K562 (cell line): ENCODE results near the gene ZNF473. TPM values are rescaled to one million over a fixed set of nuclear protein-coding genes. Genes with fewer than 3 reads are reported as not detected.

Source experiments
- ARNT ChIP-seq, 2 experiments: fragments of 450-650 bp; IDR thresholded peaks; 2 replicates each; pipeline ENCODE4 v1.6.1; 2016; ENCODE audit warnings: mild to moderate bottlenecking in 1 of 2
- BRCA1 ChIP-seq, 2 experiments: fragments of 450-650 bp in 1 of 2; sonication (generic) in 1 of 2; formaldehyde crosslinking in 1 of 2; IDR thresholded peaks; 2 replicates each; pipeline versions ENCODE4 v1.5.0 to v1.6.1; 2017 to 2020; ENCODE audit warnings: mild to moderate bottlenecking in 1 of 2, missing genetic modification reagents in 1 of 2
- CEBPG ChIP-seq, 3 experiments: fragments of 200-800 bp in 1 of 3; sonication (Bioruptor generic) in 1 of 3; sonication (generic) in 1 of 3; formaldehyde crosslinking in 1 of 3; IDR thresholded peaks in 2 of 3; conservative IDR thresholded peaks in 1 of 3; 2 replicates each; pipeline versions ENCODE4 v1.6.1 to v1.8.0; 2016 to 2022; ENCODE audit warnings: missing compliant biosample characterization in 2 of 3, missing genetic modification characterization in 2 of 3, mild to moderate bottlenecking in 1 of 3, missing genetic modification reagents in 1 of 3
- CHCHD3 ChIP-seq: fragments of 250-450 bp; sonication (Bioruptor Pico); IDR thresholded peaks from 2 replicates; pipeline ENCODE4 v2.1.2; 2022; ENCODE audit warnings: mild to moderate bottlenecking
- ELK3 ChIP-seq: fragments of 450-650 bp; formaldehyde crosslinking; IDR thresholded peaks from 2 replicates; pipeline ENCODE4 v1.4.0; 2020; ENCODE audit warnings: mild to moderate bottlenecking
- ETV1 ChIP-seq: fragments of 450-650 bp; conservative IDR thresholded peaks from 2 replicates; pipeline ENCODE4 v1.6.1; 2016; ENCODE audit warnings: missing genetic modification characterization, control low read depth, low read depth, missing compliant biosample characterization
- GATA2 ChIP-seq: sonication (generic); formaldehyde crosslinking; IDR thresholded peaks from 2 replicates; pipeline ENCODE4 v1.4.0; 2020; ENCODE audit warnings: mild to moderate bottlenecking, missing genetic modification reagents
- GATAD2A ChIP-seq: fragments of 450-650 bp; IDR thresholded peaks from 2 replicates; pipeline ENCODE4 v1.6.1; 2017
- HIVEP1 ChIP-seq: fragments of 250-450 bp; sonication (Bioruptor Pico); IDR thresholded peaks from 2 replicates; pipeline ENCODE4 v1.4.0; 2020; ENCODE audit warnings: mild to moderate bottlenecking
- HNRNPUL1 ChIP-seq: fragments of 200-400 bp; formaldehyde crosslinking; IDR thresholded peaks from 2 replicates; pipeline ENCODE4 v1.6.1; 2017; ENCODE audit warnings: low read length
- JUNB ChIP-seq: fragments of 450-650 bp; formaldehyde crosslinking; conservative IDR thresholded peaks from 2 replicates; pipeline ENCODE4 v1.4.0; 2020; ENCODE audit warnings: mild to moderate bottlenecking
- MED1 ChIP-seq: sonication (generic); formaldehyde crosslinking; IDR thresholded peaks from 2 replicates; pipeline ENCODE4 v1.8.1; 2023; ENCODE audit warnings: missing genetic modification reagents, borderline replicate concordance
- POLR2G ChIP-seq: fragments of 200-400 bp; formaldehyde crosslinking; IDR thresholded peaks from 2 replicates; pipeline ENCODE4 v1.6.1; 2017; ENCODE audit warnings: low read depth, mild to moderate bottlenecking, antibody characterized with exemption, low read length, moderate library complexity
- RB1 ChIP-seq: fragments of 450-650 bp; IDR thresholded peaks from 2 replicates; pipeline ENCODE4 v1.6.1; 2017; ENCODE audit warnings: low read depth, mild to moderate bottlenecking
- RBBP5 ChIP-seq: fragments of 200-600 bp; sonication (generic); IDR thresholded peaks from 2 replicates; pipeline ENCODE4 v1.6.1; 2012; ENCODE audit warnings: borderline replicate concordance, mild to moderate bottlenecking, low read length, control low read depth, inconsistent platforms; ENCODE audit not compliant: insufficient read depth, poor library complexity, severe bottlenecking
- RBM17 ChIP-seq: fragments of 200-400 bp; formaldehyde crosslinking; IDR thresholded peaks from 2 replicates; pipeline ENCODE4 v1.6.1; 2017; ENCODE audit warnings: low read depth, mild to moderate bottlenecking, low read length, borderline replicate concordance
- RFX5 ChIP-seq: IDR thresholded peaks from 2 replicates; pipeline ENCODE4 v1.6.1; 2011; ENCODE audit warnings: low read depth, mild to moderate bottlenecking, improper control_type of control experiment, low read length
- SMAD1 ChIP-seq: fragments of 150-350 bp; IDR thresholded peaks from 2 replicates; pipeline ENCODE4 v1.6.1; 2014; ENCODE audit warnings: low read length, low read depth; ENCODE audit not compliant: partially characterized antibody
- SREBF1 ChIP-seq: fragments of 150-350 bp; IDR thresholded peaks from 2 replicates; pipeline ENCODE4 v1.6.1; 2014; ENCODE audit warnings: antibody characterized with exemption, low read depth, low read length, borderline replicate concordance
- ZBED1 ChIP-seq: IDR thresholded peaks from 2 replicates; pipeline ENCODE4 v1.6.1; 2014
- ZNF174 ChIP-seq: fragments of 250-450 bp; sonication (Bioruptor Pico); IDR thresholded peaks from 2 replicates; pipeline ENCODE4 v1.4.0; 2020; ENCODE audit warnings: mild to moderate bottlenecking
- ZNF507 ChIP-seq: conservative IDR thresholded peaks from 2 replicates; pipeline ENCODE4 v1.6.1; 2017; ENCODE audit warnings: missing genetic modification characterization, missing compliant biosample characterization
- ZNF699 ChIP-seq: fragments of 250-450 bp; sonication (Bioruptor Pico); IDR thresholded peaks from 2 replicates; pipeline ENCODE4 v1.8.0; 2021; ENCODE audit warnings: mild to moderate bottlenecking, moderate library complexity; ENCODE audit not compliant: insufficient replicate concordance
- polyA plus RNA-seq, 8 experiments: library from polyadenylated mRNA; depleted of rRNA in 4 of 8; stranded (reverse) in 5 of 8; unstranded in 3 of 8; fragments of >200 nt; fragmentation: Nextera tagmentation in 2 of 8; fragmentation: Illumina TruSeq in 1 of 8; extraction: Ambion mirVana in 2 of 8; extraction: Trizol in 1 of 8; gene quantifications; 2 replicates each; pipeline versions ENCODE4 v1.2.1 to v1.2.3, GENCODE V29; 2011 to 2014; ENCODE audit warnings: inconsistent platforms in 1 of 8, missing spikeins in 1 of 8
- total RNA-seq, 7 experiments: library from RNA; depleted of rRNA in 6 of 7; stranded (reverse); fragments of >200 nt in 6 of 7; fragmentation: Illumina TruSeq in 2 of 7; extraction: Trizol in 2 of 7; gene quantifications; 2 replicates each; pipeline versions ENCODE4 v1.2.1 to v1.2.3, GENCODE V29; 2011 to 2021; ENCODE audit warnings: low replicate concordance in 1 of 7
- TF ChIP-seq, protein P1 (sequence below): sonication (generic); formaldehyde crosslinking; IDR thresholded peaks from 2 replicates; pipeline ENCODE4 v1.8.1; 2022; ENCODE audit warnings: missing genetic modification reagents

ZNF473 gene
- total and polyA plus RNA-seq, 9 of the 15 experiments (the other 6 are each of a cell fraction or from before 2014, with no cell fraction given), result 8.2 to 34.0 (median 28.5) TPM

DNA sequence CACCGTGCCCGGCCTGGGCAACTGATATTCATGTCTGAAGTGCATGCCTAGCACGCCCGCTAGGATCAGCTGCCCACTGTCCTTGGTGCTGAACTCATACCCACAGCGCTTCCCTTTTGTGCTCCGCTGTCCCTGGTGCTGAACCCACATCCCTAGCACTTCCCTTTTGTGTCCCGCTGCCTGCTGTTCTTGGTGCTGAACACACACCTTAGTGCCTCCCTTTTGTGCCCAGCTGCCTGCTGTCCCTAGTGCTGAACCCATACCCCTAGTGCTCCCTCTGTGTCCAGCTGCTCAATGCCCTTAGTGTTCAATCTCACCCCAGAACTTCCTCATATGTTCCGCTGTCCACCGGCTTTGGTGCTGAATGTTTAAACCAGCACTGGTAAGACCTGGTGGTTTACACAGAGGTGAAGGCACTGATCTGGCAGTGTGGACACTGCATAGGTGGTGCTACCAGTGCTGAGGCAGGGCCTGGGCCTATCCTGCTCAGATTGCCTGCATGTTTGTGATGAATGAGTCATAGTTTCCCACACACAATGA, 38.6 kb upstream of the ZNF473 start (continued):
- TF ChIP-seq, protein P1, sequence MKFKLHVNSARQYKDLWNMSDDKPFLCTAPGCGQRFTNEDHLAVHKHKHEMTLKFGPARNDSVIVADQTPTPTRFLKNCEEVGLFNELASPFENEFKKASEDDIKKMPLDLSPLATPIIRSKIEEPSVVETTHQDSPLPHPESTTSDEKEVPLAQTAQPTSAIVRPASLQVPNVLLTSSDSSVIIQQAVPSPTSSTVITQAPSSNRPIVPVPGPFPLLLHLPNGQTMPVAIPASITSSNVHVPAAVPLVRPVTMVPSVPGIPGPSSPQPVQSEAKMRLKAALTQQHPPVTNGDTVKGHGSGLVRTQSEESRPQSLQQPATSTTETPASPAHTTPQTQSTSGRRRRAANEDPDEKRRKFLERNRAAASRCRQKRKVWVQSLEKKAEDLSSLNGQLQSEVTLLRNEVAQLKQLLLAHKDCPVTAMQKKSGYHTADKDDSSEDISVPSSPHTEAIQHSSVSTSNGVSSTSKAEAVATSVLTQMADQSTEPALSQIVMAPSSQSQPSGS (CRISPR knock-in tag), result peak; percentile 98
- TF ChIP-seq RBM17 (no peak), HIVEP1 (CRISPR knock-in tag) (peak; percentile 82), ZNF507 (tag) (no peak), SMAD1 (no peak), BRCA1 (IDR thresholded peaks at IDR 0.05) (no peak), BRCA1 (CRISPR knock-in tag; IDR thresholded peaks at IDR 0.05) (peak; percentile 100), GATAD2A (no peak), RBBP5 (no peak), SREBF1 (peak; percentile 97), GATA2 (CRISPR knock-in tag) (peak; percentile 89), JUNB (CRISPR knock-in tag) (no peak), ZNF699 (peak; percentile 33), RB1 (0 out of 2 replicates have a peak, but pooled peaks have one; percentile 23), ARNT (IDR thresholded peaks at IDR 0.05) (no peak), ZNF174 (CRISPR knock-in tag) (no peak), POLR2G (no peak), RFX5 (0 out of 2 replicates have a peak, but pooled peaks have one; percentile 56), ZBED1 (no peak), MED1 (CRISPR knock-in tag) (peak; percentile 99; the same call in 1 of the 2 replicates), CHCHD3 (no peak), ELK3 (CRISPR knock-in tag) (0 out of 2 replicates have a peak, but pooled peaks have one; percentile 25), CEBPG (CRISPR knock-in tag; IDR thresholded peaks at IDR 0.05) (peak; percentile 79), CEBPG (tag; conservative IDR thresholded peaks at IDR 0.05 in 1 of 2, IDR thresholded peaks at IDR 0.05 in 1 of 2) (no peak), ETV1 (tag) (peak; percentile 91), HNRNPUL1 (no peak)
